NB4 (cell line): ENCODE results near the gene TRAPPC2L.

Experiments used
- POLR2A ChIP-seq: IDR thresholded peaks from 2 replicates; pipeline ENCODE4 v1.6.1; 2011; ENCODE audit warnings: mild to moderate bottlenecking; ENCODE audit not compliant: insufficient read length; ENCODE audit errors: extremely low read depth
- TF ChIP-seq, protein P1 (sequence below): IDR thresholded peaks from one replicate; pipeline ENCODE4 v1.5.1; 2012; ENCODE audit warnings: low read depth, low read length

DNA sequence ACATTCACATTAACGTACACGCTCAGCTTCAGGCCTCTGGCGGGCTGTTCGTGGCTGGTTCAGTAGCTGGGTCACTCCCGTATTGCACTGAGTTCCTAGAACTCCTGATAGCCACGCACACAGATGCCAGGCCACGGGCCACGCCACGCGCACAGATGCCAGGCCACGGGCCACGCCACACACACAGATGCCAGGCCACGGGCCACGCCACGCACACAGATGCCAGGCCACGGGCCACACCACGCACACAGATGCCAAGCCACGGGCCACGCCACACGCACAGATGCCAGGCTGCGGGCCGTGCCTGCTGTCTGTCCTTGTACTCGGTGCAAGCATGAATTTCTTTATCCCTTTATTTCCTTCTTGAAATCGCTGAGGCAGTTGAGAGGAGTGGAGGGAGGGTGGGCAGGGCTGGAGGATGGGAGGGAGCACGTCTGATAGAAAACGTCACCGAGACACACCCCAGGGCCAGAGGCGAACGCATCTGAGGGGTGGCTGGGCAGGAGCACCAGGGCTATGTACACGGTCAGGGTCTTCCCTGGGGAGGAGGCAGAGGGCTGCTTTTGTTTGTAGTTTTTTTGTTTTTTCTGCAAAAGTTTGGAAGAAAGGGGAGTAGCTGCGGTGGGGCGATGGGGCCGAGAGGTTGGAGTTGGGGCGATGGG lies 18.1 kb downstream of the TRAPPC2L start:
- TF ChIP-seq, protein P1, sequence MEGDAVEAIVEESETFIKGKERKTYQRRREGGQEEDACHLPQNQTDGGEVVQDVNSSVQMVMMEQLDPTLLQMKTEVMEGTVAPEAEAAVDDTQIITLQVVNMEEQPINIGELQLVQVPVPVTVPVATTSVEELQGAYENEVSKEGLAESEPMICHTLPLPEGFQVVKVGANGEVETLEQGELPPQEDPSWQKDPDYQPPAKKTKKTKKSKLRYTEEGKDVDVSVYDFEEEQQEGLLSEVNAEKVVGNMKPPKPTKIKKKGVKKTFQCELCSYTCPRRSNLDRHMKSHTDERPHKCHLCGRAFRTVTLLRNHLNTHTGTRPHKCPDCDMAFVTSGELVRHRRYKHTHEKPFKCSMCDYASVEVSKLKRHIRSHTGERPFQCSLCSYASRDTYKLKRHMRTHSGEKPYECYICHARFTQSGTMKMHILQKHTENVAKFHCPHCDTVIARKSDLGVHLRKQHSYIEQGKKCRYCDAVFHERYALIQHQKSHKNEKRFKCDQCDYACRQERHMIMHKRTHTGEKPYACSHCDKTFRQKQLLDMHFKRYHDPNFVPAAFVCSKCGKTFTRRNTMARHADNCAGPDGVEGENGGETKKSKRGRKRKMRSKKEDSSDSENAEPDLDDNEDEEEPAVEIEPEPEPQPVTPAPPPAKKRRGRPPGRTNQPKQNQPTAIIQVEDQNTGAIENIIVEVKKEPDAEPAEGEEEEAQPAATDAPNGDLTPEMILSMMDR = no peak
- TF ChIP-seq POLR2A = no peak
